A549 treated with Mapracorat at 1 μM for 4 hours (cell line): ENCODE measurements around the gene RFC3. TPM values are rescaled to one million over a fixed set of nuclear protein-coding genes. Genes with fewer than 3 reads are reported as not detected.

Experiments used
- total RNA-seq: library from RNA; stranded (reverse); fragments of 200-300 nt; extraction: Qiagen RNA extraction; gene quantifications from 5 replicates; pipeline ENCODE4 v1.2.3, GENCODE V29; 2022

Gene RFC3
- total RNA-seq: 29.2 to 34.5 TPM (median 31.6 TPM) in 5 replicates

GRCh38 chr13:33817901-33818706 is at the start of gene RFC3:
Gene RFC3 (plus strand): TSS chr13:33818149. CDS start chr13:33818179, 30 bp downstream.

